Neuron (in vitro differentiated cells): Measurements from ENCODE around the gene EXOC3.

Experiments used
- H2AFZ ChIP-seq: one replicate; pipeline ENCODE4 v1.6.1; 2013; ENCODE audit warnings: low read depth, mild to moderate bottlenecking, inconsistent platforms, low read length, moderate library complexity
- H3K27me3 ChIP-seq: one replicate; pipeline ENCODE4 v1.6.1; 2013; ENCODE audit warnings: low read length; ENCODE audit not compliant: insufficient read depth
- H3K36me3 ChIP-seq: one replicate; pipeline ENCODE4 v1.6.1; 2013; ENCODE audit warnings: low read length; ENCODE audit not compliant: insufficient read depth
- H3K4me1 ChIP-seq: one replicate; pipeline ENCODE4 v1.6.1; 2013; ENCODE audit warnings: low read length; ENCODE audit not compliant: insufficient read depth
- H3K4me3 ChIP-seq: 2 replicates; pipeline ENCODE4 v1.5.1; 2013; ENCODE audit warnings: mild to moderate bottlenecking, low read length, moderate library complexity
- H3K9me3 ChIP-seq: one replicate; pipeline ENCODE4 v1.6.1; 2013; ENCODE audit warnings: low read length

EXOC3 gene

GRCh38 chr5:424301-425110, 18.5 kb upstream of the EXOC3 start:
- Histone ChIP-seq H3K27me3 (no peaks in the 10 kb centered on the region), H3K4me3 (no peak overlapping the region), H2AFZ (no peak overlapping the region), H3K9me3 (peaks cover 6% of the 10 kb centered on the region), H3K4me1 (peaks cover 3% of the 10 kb centered on the region), H3K36me3 (no peaks in the 10 kb centered on the region)

GRCh38 chr5:425714-426113, 17.3 kb upstream of the EXOC3 start:
- H3K9me3 ChIP-seq, result peaks cover 6% of the 10 kb centered on the region
- no peaks in the 10 kb centered on the region for H3K36me3 ChIP-seq
- H3K4me3 ChIP-seq, result no peak overlapping the region
- peaks cover 6% of the 10 kb centered on the region for H3K4me1 ChIP-seq
- H2AFZ ChIP-seq, result no peak overlapping the region
- H3K27me3 ChIP-seq, result no peaks in the 10 kb centered on the region

- Histone ChIP-seq H3K9me3 (peaks cover 6% of the 10 kb centered on the region), H2AFZ (no peak overlapping the region), H3K27me3 (no peaks in the 10 kb centered on the region), H3K4me3 (no peak overlapping the region), H3K4me1 (peaks cover 6% of the 10 kb centered on the region), H3K36me3 (no peaks in the 10 kb centered on the region)
These were observed 16.5 kb upstream of the EXOC3 start for GRCh38 chr5:426392-426976.

- Histone ChIP-seq H3K4me3 (no peak overlapping the region), H3K36me3 (no peaks in the 10 kb centered on the region), H3K27me3 (no peaks in the 10 kb centered on the region), H3K4me1 (peaks cover 6% of the 10 kb centered on the region), H3K9me3 (peaks cover 6% of the 10 kb centered on the region), H2AFZ (no peak overlapping the region)
These were observed 15.4 kb upstream of the EXOC3 start for GRCh38 chr5:427415-428087.

- Histone ChIP-seq H3K4me3 (no peak overlapping the region), H3K4me1 (peaks cover 6% of the 10 kb centered on the region), H3K36me3 (no peaks in the 10 kb centered on the region), H2AFZ (no peak overlapping the region), H3K27me3 (no peaks in the 10 kb centered on the region), H3K9me3 (peaks cover 6% of the 10 kb centered on the region)
These were observed 14.8 kb upstream of the EXOC3 start for GRCh38 chr5:428219-428618.

GRCh38 chr5:428754-429452, 14.1 kb upstream of the EXOC3 start:
- no peaks in the 10 kb centered on the region for H3K36me3 ChIP-seq
- no peaks in the 10 kb centered on the region for H3K27me3 ChIP-seq
- H3K4me1 ChIP-seq, result peaks cover 6% of the 10 kb centered on the region
- peaks cover 6% of the 10 kb centered on the region for H3K9me3 ChIP-seq
- H3K4me3 ChIP-seq, result no peak overlapping the region
- H2AFZ ChIP-seq, result no peak overlapping the region

- H3K36me3 ChIP-seq, result no peaks in the 10 kb centered on the region
- H3K4me1 ChIP-seq, result peaks cover 5% of the 10 kb centered on the region
- no peaks in the 10 kb centered on the region for H3K27me3 ChIP-seq
- H2AFZ ChIP-seq, result no peak overlapping the region
- no peak overlapping the region for H3K4me3 ChIP-seq
- peaks cover 6% of the 10 kb centered on the region for H3K9me3 ChIP-seq
These were observed 13.4 kb upstream of the EXOC3 start for GRCh38 chr5:429453-430188.

GRCh38 chr5:430214-430925, 12.6 kb upstream of the EXOC3 start:
- H3K9me3 ChIP-seq, result peaks cover 6% of the 10 kb centered on the region
- peaks cover 4% of the 10 kb centered on the region for H3K4me1 ChIP-seq
- H3K36me3 ChIP-seq, result no peaks in the 10 kb centered on the region
- H3K4me3 ChIP-seq, result no peak overlapping the region
- H3K27me3 ChIP-seq, result no peaks in the 10 kb centered on the region
- H2AFZ ChIP-seq, result no peak overlapping the region

GRCh38 chr5:431001-431710, 11.8 kb upstream of the EXOC3 start:
- H3K9me3 ChIP-seq, result peaks cover 6% of the 10 kb centered on the region
- no peaks in the 10 kb centered on the region for H3K27me3 ChIP-seq
- no peak overlapping the region for H3K4me3 ChIP-seq
- no peak overlapping the region for H2AFZ ChIP-seq
- peaks cover 4% of the 10 kb centered on the region for H3K4me1 ChIP-seq
- H3K36me3 ChIP-seq, result no peaks in the 10 kb centered on the region

GRCh38 chr5:431711-432050, 11.3 kb upstream of the EXOC3 start:
- Histone ChIP-seq H2AFZ (no peak overlapping the region), H3K4me3 (no peak overlapping the region), H3K4me1 (peaks cover 4% of the 10 kb centered on the region), H3K9me3 (peaks cover 6% of the 10 kb centered on the region), H3K36me3 (no peaks in the 10 kb centered on the region), H3K27me3 (no peaks in the 10 kb centered on the region)

- Histone ChIP-seq H3K27me3 (no peaks in the 10 kb centered on the region), H3K36me3 (no peaks in the 10 kb centered on the region), H2AFZ (no peak overlapping the region), H3K4me3 (no peak overlapping the region), H3K9me3 (peaks cover 6% of the 10 kb centered on the region), H3K4me1 (peaks cover 4% of the 10 kb centered on the region)
These were observed 10.6 kb upstream of the EXOC3 start for GRCh38 chr5:432201-432927.
